ENCODE results near the gene ACADSB.

ACADSB gene

DNA sequence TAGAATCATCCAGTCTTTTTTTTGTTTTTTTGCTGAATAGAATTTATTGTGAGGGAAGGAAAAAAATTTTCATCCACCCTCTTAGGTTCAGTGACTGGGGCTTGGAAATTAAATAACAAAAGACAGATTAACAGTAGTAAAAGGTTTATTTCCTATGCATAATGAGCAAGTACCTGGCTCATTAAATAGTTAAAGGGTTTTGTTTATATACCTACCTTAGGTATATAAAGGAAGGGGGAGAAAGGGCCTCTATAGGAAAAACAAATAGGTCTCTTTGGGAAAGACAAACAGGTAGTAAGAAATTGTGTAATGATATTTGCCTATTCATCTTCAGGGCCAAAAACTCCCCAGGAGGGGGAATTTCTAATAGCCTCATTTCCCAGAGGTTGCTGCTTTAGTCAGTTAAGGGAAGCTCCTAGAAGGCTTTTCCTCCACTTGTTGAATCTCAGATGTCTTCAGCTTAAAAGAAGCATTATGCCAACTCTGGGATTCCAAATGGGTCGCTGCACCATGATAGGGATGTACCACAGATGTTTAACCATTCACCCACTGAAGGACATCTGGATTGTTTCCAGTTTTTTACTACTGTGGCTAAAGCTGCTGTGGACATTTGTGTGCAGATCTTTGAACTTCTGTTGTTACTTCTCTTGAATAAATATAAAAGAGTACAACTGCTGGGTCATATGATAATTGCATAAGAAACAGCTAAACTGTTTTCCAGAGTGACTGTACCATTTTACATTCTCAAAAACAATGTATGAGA, 11.3 kb downstream of the ACADSB start:
- Histone ChIP-seq H3K27ac (no peak overlapping the region), H3K4me3 (no peak overlapping the region)
- DNase-seq (ENCODE audit: low spot score) = no peak
- TF ChIP-seq, protein P1, sequence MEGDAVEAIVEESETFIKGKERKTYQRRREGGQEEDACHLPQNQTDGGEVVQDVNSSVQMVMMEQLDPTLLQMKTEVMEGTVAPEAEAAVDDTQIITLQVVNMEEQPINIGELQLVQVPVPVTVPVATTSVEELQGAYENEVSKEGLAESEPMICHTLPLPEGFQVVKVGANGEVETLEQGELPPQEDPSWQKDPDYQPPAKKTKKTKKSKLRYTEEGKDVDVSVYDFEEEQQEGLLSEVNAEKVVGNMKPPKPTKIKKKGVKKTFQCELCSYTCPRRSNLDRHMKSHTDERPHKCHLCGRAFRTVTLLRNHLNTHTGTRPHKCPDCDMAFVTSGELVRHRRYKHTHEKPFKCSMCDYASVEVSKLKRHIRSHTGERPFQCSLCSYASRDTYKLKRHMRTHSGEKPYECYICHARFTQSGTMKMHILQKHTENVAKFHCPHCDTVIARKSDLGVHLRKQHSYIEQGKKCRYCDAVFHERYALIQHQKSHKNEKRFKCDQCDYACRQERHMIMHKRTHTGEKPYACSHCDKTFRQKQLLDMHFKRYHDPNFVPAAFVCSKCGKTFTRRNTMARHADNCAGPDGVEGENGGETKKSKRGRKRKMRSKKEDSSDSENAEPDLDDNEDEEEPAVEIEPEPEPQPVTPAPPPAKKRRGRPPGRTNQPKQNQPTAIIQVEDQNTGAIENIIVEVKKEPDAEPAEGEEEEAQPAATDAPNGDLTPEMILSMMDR (IDR thresholded peaks at IDR 0.05) = no peak

DNA sequence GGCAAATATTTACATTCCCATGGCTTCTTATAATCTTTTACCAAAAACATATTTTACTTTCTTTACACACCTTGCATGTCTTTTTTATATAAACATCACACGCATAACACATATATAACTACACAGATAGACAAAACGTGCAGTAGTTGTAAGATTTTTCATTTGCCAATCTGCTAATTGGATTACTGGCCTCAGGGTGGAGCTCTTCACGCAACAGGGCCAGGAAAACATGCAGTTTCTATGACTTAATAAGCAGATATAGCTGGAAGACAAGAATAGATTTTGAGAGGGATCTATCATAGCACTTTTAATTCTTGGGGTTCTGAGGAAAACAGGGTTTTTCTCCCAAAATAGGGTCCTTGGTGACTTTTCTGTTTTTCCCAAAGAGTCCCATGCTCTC, 12.7 kb downstream of the ACADSB start:
- no peak for DNase-seq (ENCODE audit: low spot score)
- TF ChIP-seq, protein P1 (IDR thresholded peaks at IDR 0.05) = no peak
- no peak overlapping the region for H3K27ac ChIP-seq
- no peak overlapping the region for H3K4me3 ChIP-seq

DNA sequence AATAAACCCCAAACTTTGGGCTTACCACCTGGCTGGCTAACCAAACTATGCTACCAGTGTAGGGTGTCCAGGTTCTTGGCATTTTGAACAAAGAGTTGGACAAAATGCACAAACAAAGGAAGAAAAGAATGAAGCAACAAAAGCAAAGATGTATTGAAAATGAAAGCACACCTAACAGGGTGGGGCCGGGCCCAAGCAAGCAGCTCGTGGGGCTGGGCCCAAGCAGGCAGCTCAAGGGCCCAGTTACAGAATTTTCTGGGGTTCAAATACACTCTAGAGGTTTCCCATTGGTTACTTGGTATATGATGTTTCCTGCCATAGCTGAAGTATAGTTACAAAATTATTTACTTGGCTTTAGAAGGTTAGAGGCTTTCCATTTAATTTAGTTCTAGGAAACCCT, 15.7 kb downstream of the ACADSB start:
- TF ChIP-seq, protein P1 (IDR thresholded peaks at IDR 0.05) = no peak
- Histone ChIP-seq H3K27ac (no peak overlapping the region), H3K4me3 (no peak overlapping the region)
- DNase-seq (ENCODE audit: low spot score) = no peak

DNA sequence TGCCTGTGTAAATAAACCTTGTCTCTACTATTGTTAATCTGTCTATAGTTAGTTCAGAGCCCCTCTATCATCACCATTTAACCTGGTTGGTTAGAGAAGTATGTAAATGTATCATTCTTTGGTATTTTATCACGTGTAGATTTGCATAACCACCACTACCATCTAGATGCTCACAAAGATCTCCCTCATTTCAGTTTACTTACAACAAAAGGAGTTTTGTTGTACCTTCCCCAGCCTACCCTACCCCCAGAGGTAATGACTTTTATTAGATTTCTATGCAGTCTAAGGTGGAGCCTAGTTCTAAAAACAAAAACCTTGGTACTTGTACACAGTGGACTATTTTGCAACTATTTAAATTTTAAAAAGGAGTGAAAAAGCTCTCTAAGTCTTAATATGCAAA, 17.5 kb downstream of the ACADSB start:
- no peak for DNase-seq (ENCODE audit: low spot score)
- TF ChIP-seq, protein P1 (IDR thresholded peaks at IDR 0.05) = no peak
- H3K4me3 ChIP-seq = no peak overlapping the region
- H3K27ac ChIP-seq = no peak overlapping the region

DNA sequence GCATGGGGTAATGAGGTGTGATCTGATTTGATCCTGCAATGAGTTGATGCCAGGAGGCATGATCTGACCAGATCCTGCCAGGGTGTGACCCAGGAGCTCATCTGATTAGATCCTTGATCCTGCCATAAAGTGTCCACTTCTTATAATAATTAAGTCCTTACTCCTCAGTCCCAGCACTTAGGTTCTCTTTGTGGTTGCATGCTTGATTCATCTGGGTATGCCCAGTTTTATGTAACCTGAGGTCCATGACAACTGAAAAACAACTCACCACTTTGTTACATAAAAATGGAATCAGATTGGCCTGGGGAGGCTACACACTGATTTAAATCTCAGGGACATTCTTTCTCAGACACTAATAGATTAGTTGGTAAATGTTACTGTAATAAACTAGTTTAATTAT, 19.1 kb downstream of the ACADSB start:
- H3K27ac ChIP-seq = no peak overlapping the region
- no peak overlapping the region for H3K4me3 ChIP-seq
- TF ChIP-seq, protein P1 (IDR thresholded peaks at IDR 0.05) = no peak

GRCh38 chr10:123031124-123031523, 22.3 kb downstream of the ACADSB start:
- TF ChIP-seq, protein P1 (IDR thresholded peaks at IDR 0.05) = no peak
- no peak for DNase-seq (ENCODE audit: low spot score)
- no peak overlapping the region for H3K4me3 ChIP-seq
- no peak overlapping the region for H3K27ac ChIP-seq

More for the DNA sequence above, 19.1 kb downstream of the ACADSB start:
- no peak for DNase-seq (ENCODE audit: low spot score)

DNA sequence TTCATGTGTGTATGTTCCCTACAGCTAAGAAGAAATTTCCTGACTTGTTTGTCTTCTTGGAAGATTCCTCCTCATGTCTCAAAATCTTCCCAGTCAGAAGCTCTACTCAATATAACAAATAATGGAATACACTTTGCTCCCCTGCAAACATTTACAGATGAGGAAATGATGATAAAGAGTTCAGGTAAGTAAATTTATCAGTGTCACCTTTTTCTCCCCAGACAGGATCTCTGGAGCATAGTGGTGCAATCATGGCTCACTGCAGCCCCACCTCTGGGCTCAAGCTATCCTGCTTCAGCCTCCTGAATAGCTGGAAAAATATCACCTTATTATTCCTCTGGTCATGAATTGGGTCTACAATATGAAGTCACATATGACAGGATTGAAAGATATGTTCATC, 25.5 kb downstream of the ACADSB start:
- H3K27ac ChIP-seq = no peak overlapping the region
- no peak for DNase-seq (ENCODE audit: low spot score)
- TF ChIP-seq, protein P1 (IDR thresholded peaks at IDR 0.05) = no peak
- no peak overlapping the region for H3K4me3 ChIP-seq
